ENCODE results near the gene ANTXR1.

- TF ChIP-seq CTCF (IDR thresholded peaks at IDR 0.05; ENCODE audit: control extremely low read depth in 1 of 3, insufficient read depth in 1 of 3, low read depth in 1 of 3, low read length in 3 of 3) (no peak), BACH1 (IDR thresholded peaks at IDR 0.05; ENCODE audit: low read length) (no peak), YY1 (IDR thresholded peaks at IDR 0.05; ENCODE audit: low read depth, low read length) (no peak), CHD1 (IDR thresholded peaks at IDR 0.05; ENCODE audit: low read depth, low read length) (no peak), RFX5 (IDR thresholded peaks at IDR 0.05; ENCODE audit: borderline replicate concordance, low read depth, low read length) (no peak), POLR2A (IDR thresholded peaks at IDR 0.05; ENCODE audit: control extremely low read depth in 1 of 2, low read depth in 2 of 2, low read length in 2 of 2) (no peak), BCL11A (IDR thresholded peaks at IDR 0.05; ENCODE audit: low read depth in 2 of 2, low read length in 2 of 2) (no peak), EP300 (IDR thresholded peaks at IDR 0.05; ENCODE audit: borderline replicate concordance in 1 of 2, low read depth in 2 of 2, low read length in 2 of 2) (no peak), BRCA1 (IDR thresholded peaks at IDR 0.05; ENCODE audit: low read depth, low read length) (no peak), EZH2 (IDR thresholded peaks at IDR 0.05; ENCODE audit: low read depth, low read length, severe bottlenecking) (no peak)
Measured at GRCh38 chr2:69162057-69162456, 149.1 kb downstream of the ANTXR1 start.

All from H1 (cell line).